ENCODE measurements around the gene CORO6.

The CORO6 gene

DNA sequence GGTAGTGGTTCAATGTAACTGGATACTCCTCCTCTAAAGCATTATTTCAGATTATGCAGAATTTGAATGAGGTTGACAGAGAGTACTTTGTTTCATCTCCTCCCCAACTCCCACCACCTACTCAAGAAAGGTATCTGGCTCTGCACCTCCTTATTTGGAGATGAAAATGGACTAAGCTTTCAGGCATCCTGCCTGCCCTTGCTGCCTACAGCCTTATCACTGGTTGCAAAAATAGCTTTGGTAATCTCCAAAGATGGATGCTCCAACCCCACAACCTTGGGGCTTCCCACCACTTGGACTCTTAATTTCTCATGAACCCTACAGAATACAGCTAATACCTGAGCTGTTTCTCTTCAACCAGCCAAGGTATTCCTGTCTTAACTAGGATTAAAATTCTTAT, 45.3 kb upstream of the CORO6 start:
- Histone ChIP-seq H4K20me1 (ENCODE audit: insufficient read depth, low read length) (no peaks in the 10 kb centered on the region), H3K9me3 (ENCODE audit: low read length) (no peaks in the 10 kb centered on the region), H3K79me2 (ENCODE audit: insufficient read depth, low read length) (no peaks in the 10 kb centered on the region), H3K27ac (ENCODE audit: low read depth, low read length, poor library complexity, severe bottlenecking) (no peak overlapping the region), H3K4me2 (ENCODE audit: low read length) (no peak overlapping the region), H2AFZ (ENCODE audit: low read length) (no peak overlapping the region), H3K4me3 (ENCODE audit: low read depth, low read length, poor library complexity, severe bottlenecking) (no peak overlapping the region), H3K9me2 (ENCODE audit: low read depth, low read length) (no peaks in the 10 kb centered on the region), H3K36me3 (ENCODE audit: insufficient read depth, low read length) (peaks cover 94% of the 10 kb centered on the region), H3K27me3 (ENCODE audit: insufficient read depth, low read length) (no peaks in the 10 kb centered on the region), H3K4me1 (ENCODE audit: insufficient read depth, low read length, severe bottlenecking) (no peaks in the 10 kb centered on the region), H3K9ac (ENCODE audit: low read length) (no peak overlapping the region), H3F3A (ENCODE audit: insufficient read depth, low read length) (no peaks in the 10 kb centered on the region)
- TF ChIP-seq EZH2 (IDR thresholded peaks at IDR 0.05; ENCODE audit: borderline replicate concordance, low read length): no peak
- no peak for TF ChIP-seq CTCF (IDR thresholded peaks at IDR 0.05; ENCODE audit: low read length)

- no peak for TF ChIP-seq EZH2 (IDR thresholded peaks at IDR 0.05; ENCODE audit: borderline replicate concordance, low read length)
- TF ChIP-seq CTCF (IDR thresholded peaks at IDR 0.05; ENCODE audit: low read length): no peak
- H3K27ac ChIP-seq (ENCODE audit: low read depth, low read length, poor library complexity, severe bottlenecking): no peak overlapping the region
- no peaks in the 10 kb centered on the region for H3K79me2 ChIP-seq (ENCODE audit: insufficient read depth, low read length)
- H3K36me3 ChIP-seq (ENCODE audit: insufficient read depth, low read length): peaks cover 96% of the 10 kb centered on the region
- no peak overlapping the region for H2AFZ ChIP-seq (ENCODE audit: low read length)
- H3K9me3 ChIP-seq (ENCODE audit: low read length): no peaks in the 10 kb centered on the region
- H3K4me3 ChIP-seq (ENCODE audit: low read depth, low read length, poor library complexity, severe bottlenecking): no peak overlapping the region
- H3F3A ChIP-seq (ENCODE audit: insufficient read depth, low read length): no peaks in the 10 kb centered on the region
- H3K9ac ChIP-seq (ENCODE audit: low read length): no peak overlapping the region
- no peaks in the 10 kb centered on the region for H3K27me3 ChIP-seq (ENCODE audit: insufficient read depth, low read length)
- H3K4me2 ChIP-seq (ENCODE audit: low read length): no peak overlapping the region
- H3K9me2 ChIP-seq (ENCODE audit: low read depth, low read length): no peaks in the 10 kb centered on the region
- H4K20me1 ChIP-seq (ENCODE audit: insufficient read depth, low read length): no peaks in the 10 kb centered on the region
- no peaks in the 10 kb centered on the region for H3K4me1 ChIP-seq (ENCODE audit: insufficient read depth, low read length, severe bottlenecking)
These were observed 42.7 kb upstream of the CORO6 start for GRCh38 chr17:29665481-29665810.

DNA sequence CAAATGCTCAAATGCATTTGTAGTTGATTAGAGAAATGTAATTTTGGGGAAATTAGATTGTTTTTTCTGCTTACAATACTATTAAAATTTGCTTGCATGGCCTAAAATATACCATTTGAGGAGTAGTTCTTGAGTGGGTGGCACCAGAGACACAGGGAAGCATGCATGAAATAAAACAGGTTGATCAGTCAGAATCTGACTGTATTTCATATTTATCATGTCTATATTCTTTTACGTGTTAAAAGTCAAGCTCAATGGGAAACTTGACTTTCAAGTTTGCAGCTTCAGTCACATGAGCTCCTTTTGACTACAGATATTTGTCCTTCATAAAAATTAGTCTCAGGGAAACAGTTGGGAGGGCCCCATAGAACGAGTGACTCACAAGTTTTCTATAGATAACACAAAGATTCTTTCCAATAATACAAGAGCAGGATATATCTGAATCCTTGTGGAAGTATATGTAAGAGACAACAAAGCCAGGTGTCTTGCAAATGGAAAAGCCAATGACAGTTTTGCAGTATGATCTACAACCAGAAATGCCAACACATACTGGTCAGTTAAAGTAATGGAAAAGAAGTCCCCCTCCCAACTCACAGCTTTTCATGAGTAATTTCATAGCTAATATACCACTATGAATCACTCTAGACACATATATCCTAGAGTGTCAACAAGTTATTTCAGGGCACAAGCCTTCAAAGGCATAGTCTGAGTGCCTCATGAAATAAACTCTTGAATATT, 42.2 kb upstream of the CORO6 start:
- H3K27me3 ChIP-seq (ENCODE audit: insufficient read depth, low read length): no peaks in the 10 kb centered on the region
- no peaks in the 10 kb centered on the region for H4K20me1 ChIP-seq (ENCODE audit: insufficient read depth, low read length)
- H3K4me1 ChIP-seq (ENCODE audit: insufficient read depth, low read length, severe bottlenecking): no peaks in the 10 kb centered on the region
- no peak overlapping the region for H2AFZ ChIP-seq (ENCODE audit: low read length)
- no peak for TF ChIP-seq EZH2 (IDR thresholded peaks at IDR 0.05; ENCODE audit: borderline replicate concordance, low read length)
- TF ChIP-seq CTCF (IDR thresholded peaks at IDR 0.05; ENCODE audit: low read length): no peak
- no peaks in the 10 kb centered on the region for H3K9me2 ChIP-seq (ENCODE audit: low read depth, low read length)
- no peaks in the 10 kb centered on the region for H3F3A ChIP-seq (ENCODE audit: insufficient read depth, low read length)
- H3K27ac ChIP-seq (ENCODE audit: low read depth, low read length, poor library complexity, severe bottlenecking): no peak overlapping the region
- H3K9me3 ChIP-seq (ENCODE audit: low read length): no peaks in the 10 kb centered on the region
- H3K36me3 ChIP-seq (ENCODE audit: insufficient read depth, low read length): peaks cover 96% of the 10 kb centered on the region
- no peaks in the 10 kb centered on the region for H3K79me2 ChIP-seq (ENCODE audit: insufficient read depth, low read length)
- no peak overlapping the region for H3K4me3 ChIP-seq (ENCODE audit: low read depth, low read length, poor library complexity, severe bottlenecking)
- no peak overlapping the region for H3K4me2 ChIP-seq (ENCODE audit: low read length)
- H3K9ac ChIP-seq (ENCODE audit: low read length): no peak overlapping the region

Measured in OCI-LY1 (cell line).